Activated CD8-positive, alpha-beta memory T cell treated with anti-CD3 and anti-CD28 coated beads for 36 hours (primary cell): ENCODE measurements around the gene SEC63. TPM values are rescaled to one million over a fixed set of nuclear protein-coding genes. Genes with fewer than 3 reads are reported as not detected.

ENCODE experiments used
- CTCF ChIA-PET: fragments of 350-600 bp; sonication (Branson Sonifier 250); formaldehyde crosslinking; loops from one replicate; lab custom pipeline; 2021; ENCODE audit warnings: antibody characterized with exemption; lab: Charles Lee
- POLR2A ChIA-PET: fragments of 350-600 bp; sonication (Branson Sonifier 250); formaldehyde crosslinking; loops from one replicate; lab custom pipeline; 2021; ENCODE audit warnings: antibody characterized with exemption; lab: Charles Lee
- total RNA-seq, 2 experiments: library from RNA; stranded (reverse); gene quantifications; one replicate each; pipeline ENCODE4 v1.2.3, GENCODE V29; 2021

The SEC63 gene
- total RNA-seq, 2 experiments from 2014 or later: 80.7 to 82.6 TPM

DNA sequence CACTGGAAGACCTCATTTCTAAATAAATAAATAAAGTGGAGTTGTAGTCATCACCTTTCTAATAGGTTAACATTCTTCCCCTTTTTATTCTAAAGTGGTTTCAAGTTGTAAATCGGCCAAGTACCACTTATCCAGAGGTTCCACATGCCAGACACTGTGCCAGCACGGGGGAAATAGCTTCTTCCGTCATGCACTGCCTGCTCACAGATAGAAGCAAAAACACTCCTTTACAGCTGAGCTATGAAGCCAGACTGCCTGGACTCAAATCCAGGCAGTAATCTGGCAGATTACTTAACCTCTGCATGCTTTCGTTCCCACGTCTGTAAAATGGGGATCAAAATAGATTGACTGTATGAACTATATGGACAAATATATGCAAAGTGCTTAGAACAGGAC, 116.7 kb downstream of the SEC63 start:
- POLR2A ChIA-PET: interaction anchor here (1.0 kb wide), 1 partner anchor 17 kb away, joined by 3 read pairs; the partner anchor contains the start of gene SCML4
- CTCF ChIA-PET: interaction anchor here (0.7 kb wide), 1 partner anchor 133 kb away, joined by 3 read pairs; no protein-coding TSS in a partner anchor

DNA sequence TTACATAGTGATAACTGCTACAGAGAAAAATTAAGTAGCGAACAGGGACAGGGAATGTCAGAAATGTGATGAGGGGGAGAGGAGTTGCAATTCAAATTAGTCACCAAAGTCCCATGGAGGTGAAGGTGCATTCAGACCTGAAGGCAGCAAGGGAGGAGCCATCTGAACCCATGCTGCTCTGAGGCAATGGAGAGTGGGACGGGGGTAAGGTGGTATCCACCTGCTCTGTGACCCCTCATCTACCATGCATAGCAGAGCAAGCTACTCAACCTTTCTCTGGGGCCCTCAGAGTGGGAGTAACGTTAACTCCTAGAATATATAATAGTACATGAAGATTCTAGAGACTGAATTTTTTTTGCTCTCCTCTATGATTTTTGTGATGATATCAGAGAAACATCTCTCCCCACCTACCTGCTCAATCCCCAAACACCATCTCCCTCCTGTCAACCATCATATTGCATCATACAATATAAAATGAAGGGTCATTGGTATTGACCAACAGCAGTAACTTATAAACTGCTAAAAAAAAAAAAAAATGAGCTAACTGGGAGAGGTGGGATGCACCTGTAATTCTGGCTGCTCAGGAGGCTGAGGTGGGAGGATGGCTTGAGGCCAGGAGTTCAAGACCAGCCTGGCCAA, 117.3 kb downstream of the SEC63 start:
- CTCF ChIA-PET: interaction anchor here (0.7 kb wide), 1 partner anchor 133 kb away, joined by 3 read pairs; no protein-coding TSS in a partner anchor
- POLR2A ChIA-PET: interaction anchor here (1.0 kb wide), 1 partner anchor 17 kb away, joined by 3 read pairs; the partner anchor contains the start of gene SCML4

DNA sequence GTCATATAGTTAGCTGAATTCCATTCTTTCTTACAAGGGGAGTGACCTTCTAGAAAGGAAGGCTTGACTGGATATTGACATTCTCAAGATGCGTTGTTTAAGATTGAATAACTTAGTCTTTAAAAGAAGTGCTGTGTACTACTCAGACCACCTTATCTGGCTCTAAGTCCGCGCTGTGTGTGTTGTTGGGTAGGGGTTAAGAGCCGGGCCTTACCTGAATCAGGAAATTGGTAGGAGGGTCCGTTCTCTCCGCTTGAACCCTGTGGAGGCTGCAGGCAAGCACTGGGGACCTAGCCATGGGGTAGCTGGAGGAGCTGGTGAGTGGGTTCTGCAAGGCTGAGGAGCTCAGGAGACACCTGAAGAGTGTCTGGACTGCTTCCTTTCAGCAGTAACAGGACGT, 124.9 kb downstream of the SEC63 start:
- POLR2A ChIA-PET: no interaction called here
- CTCF ChIA-PET: interaction anchor here (1.6 kb wide), 1 partner anchor 14 kb away, joined by 4 read pairs; no protein-coding TSS in a partner anchor

DNA sequence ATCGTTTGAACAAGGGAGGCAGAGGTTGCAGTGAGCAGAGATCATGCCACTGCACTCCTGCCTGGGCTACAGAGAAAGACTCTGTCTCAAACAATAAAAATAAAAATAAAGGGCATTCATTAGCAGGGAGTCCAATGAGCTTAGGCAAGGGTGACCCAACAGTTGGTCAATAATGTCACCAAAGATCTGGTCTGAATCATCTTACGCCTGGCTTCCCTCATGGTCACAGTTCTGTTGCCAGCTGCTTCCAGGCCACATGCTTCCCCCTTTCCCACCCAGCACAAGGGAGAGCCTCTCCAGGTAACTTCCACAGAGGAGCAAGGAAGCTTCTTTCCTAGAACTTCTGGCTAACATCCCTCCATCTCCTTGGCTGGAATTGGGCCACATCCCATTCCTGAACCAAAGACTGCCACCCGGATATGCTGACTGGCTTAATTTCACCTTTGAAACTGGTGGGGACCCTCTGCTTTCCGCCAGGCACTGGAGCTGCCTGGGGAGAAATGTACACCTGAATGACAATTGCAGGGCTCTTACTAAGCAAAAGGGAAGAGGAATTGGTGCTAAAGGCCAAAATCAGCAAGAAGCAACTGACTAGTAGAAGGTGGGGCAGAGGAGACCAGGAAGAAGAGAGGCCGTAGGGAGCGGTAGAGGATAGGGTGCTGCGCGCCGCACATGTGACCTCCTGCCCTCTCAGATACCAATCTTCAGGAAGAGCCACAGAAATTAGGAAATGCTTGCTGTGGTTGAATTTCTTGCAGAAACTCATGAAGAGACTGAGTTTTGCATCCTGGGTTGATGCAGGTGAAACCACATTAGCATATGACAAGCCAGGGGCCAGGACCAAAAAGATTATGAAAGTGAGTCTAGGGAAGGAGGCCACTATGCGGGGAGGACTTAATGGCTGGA, 125.6 kb downstream of the SEC63 start:
- ChIA-PET CTCF (no interaction called here), POLR2A (no interaction called here)

DNA sequence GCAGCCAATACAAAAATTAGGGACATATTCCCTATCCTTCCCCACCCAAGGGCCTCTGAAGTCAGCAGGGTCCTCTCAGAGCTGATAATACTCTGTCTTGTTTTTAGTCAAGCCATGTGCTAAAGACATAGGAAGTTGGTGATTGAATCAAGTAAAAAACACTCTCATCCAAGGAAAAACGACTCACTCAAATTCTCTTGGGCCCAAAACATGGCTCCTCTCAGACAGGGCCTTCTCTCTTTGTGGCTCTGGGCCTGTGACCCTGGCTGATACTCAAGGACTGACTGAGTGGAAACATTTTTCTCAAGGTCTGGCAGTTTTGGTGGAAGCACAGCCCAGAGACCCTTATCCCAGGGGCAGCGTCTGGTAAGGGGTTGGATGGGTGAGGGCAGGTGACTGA, 127.9 kb downstream of the SEC63 start:
- CTCF ChIA-PET: no interaction called here
- POLR2A ChIA-PET: no interaction called here

DNA sequence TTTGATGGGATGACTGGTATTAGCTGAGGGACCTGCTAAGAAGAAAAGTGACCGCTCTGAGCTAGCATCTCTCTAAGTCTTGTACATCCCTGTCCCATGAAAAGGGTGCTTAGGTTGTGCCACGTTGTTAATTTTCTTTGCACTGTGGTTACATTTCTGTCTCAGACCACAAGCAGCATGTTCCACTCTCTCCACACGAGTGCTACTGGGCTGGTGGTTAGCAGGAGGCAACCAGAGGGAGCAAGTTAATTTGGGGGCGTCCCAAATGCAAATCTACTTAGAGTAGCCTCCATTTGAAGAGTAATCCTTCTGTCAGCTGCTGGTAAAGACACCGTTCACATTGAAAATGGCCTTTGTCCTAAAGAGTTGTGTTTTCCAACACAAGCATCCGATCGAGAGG, 130.5 kb downstream of the SEC63 start:
- POLR2A ChIA-PET: no interaction called here

DNA sequence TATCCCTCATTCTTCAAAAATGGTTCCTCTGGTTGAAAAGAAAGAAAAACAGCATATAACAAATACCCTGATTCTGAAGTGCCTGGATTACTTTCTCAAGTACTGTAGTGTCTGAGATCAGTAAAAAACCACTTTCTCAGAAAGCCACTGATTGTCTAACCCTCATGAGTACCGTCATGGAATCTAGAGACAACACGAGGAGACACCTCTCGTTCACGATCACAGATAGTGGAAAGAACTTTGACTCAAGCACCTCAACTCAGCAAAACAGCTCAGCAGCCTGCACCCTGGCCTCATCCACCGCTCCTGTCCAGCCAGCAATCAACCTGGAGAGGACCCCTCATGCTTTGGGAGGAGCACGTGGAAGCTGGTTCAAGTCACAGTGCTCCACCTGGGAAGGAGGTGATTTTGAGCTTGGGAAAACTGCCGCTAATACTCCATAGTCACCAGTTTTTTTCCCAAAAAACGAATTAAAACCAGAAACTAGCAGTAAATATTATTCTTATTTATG, 134.9 kb downstream of the SEC63 start:
- POLR2A ChIA-PET: interaction anchor here (1.6 kb wide), 1 partner anchor 93 kb away, joined by 5 read pairs; no protein-coding TSS in a partner anchor
- CTCF ChIA-PET: interaction anchor here (0.6 to 3.2 kb wide), 7 partner anchors 19 to 101 kb away, joined by 3 to 19 read pairs (median 3); no protein-coding TSS in a partner anchor

More for the DNA sequence above, 130.5 kb downstream of the SEC63 start:
- CTCF ChIA-PET: interaction anchor here (1.3 to 3.7 kb wide), 3 partner anchors 20 to 35 kb away, joined by 3 to 16 read pairs (median 3); no protein-coding TSS in a partner anchor

DNA sequence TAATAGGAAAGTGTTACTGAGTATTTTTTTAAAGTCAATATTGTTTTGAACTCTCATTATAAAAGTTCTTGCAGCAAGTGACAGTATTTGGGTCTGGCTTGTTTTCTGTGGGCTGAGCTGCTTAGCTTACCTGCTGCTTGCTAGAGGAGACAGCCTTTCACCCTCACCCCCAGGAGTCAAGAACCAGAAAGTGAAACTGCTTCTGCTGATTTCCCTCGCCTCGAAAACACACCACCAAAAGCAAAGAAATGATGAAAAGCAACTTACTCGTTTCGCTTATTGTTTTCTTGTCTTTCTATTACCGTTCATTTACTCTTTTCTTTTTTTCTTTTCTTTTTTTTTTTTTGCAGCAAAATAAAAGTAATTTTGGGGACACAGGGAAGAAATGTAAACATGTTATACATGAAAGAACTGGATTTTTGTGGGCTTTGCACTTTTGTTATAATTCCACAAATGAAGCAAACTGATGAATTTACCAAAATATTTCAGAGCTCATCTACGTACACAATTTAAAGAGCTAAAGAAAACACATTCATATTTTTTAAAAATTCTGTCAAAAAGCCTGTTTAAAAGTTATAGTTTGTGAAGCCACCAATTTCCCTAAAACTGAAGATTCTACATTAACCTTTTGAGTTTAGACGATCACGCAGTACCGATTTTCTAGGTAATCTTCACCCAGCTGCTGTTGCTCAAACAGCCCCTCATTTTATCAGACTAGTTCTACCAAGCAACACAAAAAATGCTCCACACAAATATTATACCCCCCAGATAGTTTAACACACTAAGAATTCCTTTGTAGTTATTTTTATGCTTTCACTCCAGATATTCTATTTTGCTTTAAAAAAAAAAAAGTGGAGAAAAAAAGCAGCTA, 135.6 kb downstream of the SEC63 start:
- CTCF ChIA-PET: interaction anchor here (0.6 to 3.2 kb wide), 6 partner anchors 19 to 100 kb away, joined by 3 to 19 read pairs (median 3); no protein-coding TSS in a partner anchor
- POLR2A ChIA-PET: interaction anchor here (0.7 to 1.6 kb wide), 2 partner anchors 81 to 92 kb away, joined by 4 to 5 read pairs; no protein-coding TSS in a partner anchor

DNA sequence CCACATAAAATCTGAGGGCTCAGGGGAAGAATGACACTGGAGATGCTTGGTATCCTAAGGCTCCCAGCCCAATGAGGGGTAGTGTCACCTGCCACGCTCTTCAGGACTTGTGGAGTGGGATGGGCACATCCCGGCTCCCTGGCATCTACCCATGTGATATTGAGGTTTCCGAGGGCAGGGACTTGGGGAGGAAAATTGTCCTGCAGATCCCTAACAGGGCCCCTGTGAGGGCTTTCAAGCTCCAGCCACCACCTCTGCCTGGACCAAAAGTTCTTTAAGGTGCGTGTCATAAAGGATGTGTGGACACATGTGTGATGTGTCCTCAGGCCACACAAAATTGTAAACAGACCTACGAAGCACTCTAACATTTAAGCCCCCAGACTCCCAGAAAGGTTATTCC, 136.4 kb downstream of the SEC63 start:
- POLR2A ChIA-PET: interaction anchor here (0.7 kb wide), 1 partner anchor 80 kb away, joined by 4 read pairs; no protein-coding TSS in a partner anchor
- CTCF ChIA-PET: interaction anchor here (1.4 to 3.2 kb wide), 3 partner anchors 10 to 92 kb away, joined by 3 to 19 read pairs (median 7); no protein-coding TSS in a partner anchor

DNA sequence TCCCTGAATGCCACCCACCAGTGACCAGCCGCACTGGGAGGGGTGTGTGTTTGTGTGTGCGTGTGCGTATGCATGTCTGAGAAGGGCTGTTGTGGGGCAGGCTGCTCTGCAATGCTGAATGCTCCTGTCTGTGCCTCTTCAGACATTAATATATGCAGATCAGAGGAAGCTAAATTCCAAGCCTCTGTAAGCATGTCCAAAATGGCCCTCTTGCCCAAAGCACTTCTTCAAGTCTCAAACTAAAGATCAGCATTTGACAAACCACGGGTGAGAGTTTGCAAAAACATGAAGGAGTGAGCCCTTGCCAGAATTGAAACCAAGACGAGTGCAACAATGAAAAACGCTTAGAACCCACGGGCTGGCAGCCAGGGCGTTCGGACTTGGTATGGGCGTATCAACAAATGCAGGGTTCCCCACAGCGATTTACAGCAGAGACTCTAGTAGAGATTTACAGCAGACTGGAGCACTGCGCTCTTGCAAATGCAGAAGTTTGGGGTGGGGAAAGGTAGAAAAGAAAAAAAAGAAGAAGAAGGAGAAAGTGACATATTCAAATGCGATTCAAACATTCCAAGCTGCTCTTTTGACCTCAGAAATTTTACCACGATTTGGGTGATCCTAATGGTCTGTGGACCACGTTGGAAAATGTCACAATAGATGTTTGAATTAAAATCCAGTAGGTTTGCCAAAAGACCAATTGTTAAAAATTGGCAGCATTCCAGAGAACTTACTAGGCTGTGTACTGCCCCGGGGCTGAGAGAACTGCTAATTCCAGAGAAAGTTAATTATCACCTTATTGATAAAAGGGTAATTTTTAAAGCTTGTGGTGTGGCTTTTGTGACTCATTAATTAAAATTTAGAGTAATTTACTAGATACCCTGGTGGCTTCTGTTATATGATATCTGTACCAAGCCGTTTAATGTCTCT, 137.4 kb downstream of the SEC63 start:
- POLR2A ChIA-PET: no interaction called here
- CTCF ChIA-PET: interaction anchor here (1.4 to 3.2 kb wide), 3 partner anchors 9 to 91 kb away, joined by 5 to 19 read pairs (median 7); no protein-coding TSS in a partner anchor

DNA sequence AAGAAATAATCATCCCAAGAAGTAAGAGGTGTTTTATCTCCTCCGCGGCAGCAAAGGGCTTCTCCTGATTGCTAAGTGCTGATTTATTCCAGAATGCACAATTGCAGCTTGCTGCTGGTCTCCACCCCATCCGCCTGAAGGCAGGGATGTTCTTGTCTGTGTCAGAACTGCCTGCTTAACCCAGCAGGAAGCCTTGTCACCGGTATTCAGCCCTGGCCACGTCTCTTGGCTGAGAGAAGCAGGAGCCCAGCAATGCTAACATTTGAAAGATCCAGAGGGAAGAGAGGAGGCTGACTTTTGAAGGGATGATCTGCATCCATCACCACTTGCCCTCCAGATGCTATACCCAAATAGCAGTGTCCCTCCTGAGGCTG, 138.1 kb downstream of the SEC63 start:
- POLR2A ChIA-PET: interaction anchor here (1.1 kb wide), 1 partner anchor 9 kb away, joined by 8 read pairs; no protein-coding TSS in a partner anchor
- CTCF ChIA-PET: interaction anchor here (1.4 to 2.0 kb wide), 2 partner anchors 8 to 15 kb away, joined by 5 to 7 read pairs; no protein-coding TSS in a partner anchor

DNA sequence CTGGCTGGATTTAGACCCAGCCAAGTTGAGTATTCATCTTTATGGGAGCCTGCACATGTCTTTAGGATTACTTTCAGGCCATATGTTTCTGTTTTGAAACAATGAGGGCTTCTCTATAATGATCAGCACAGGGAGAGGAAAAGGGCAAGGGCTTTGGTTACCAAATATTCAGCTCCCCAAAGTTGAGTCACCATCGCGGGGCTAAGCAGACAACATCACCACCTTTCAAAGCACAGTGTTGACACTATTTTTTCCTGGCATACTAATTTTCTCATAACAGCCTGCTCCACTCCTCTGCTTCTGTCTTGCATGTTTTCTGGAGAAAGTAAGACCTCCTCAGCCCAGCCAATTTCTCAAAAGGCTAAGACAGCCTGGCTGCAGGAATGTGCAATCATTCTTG, 138.8 kb downstream of the SEC63 start:
- ChIA-PET POLR2A (interaction anchor here (1.1 to 1.3 kb wide), 2 partner anchors 8 to 15 kb away, joined by 3 to 8 read pairs; no protein-coding TSS in a partner anchor), CTCF (interaction anchor here (0.9 to 2.5 kb wide), 3 partner anchors 14 to 32 kb away, joined by 5 read pairs; no protein-coding TSS in a partner anchor)

DNA sequence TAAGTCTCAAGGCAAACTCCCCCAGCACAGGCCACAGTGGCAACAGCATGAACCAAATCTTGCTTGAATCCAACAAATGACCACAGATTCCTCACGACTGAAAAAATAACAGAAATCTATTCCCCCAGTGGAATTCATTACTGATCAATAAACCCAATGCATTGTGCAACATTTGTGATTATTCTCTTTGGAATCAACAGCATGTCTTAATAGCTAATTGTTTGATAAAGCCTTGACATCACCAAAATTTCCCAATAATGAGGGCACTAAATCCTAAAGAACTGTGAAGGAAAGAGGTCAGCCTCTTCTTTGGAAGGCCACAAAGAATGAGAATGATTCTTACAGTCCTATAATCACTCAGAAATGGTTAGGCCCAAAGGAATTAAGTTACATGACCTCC, 139.7 kb downstream of the SEC63 start:
- ChIA-PET POLR2A (interaction anchor here (0.6 to 1.3 kb wide), 3 partner anchors 11 to 31 kb away, joined by 3 to 4 read pairs (median 3); no protein-coding TSS in a partner anchor), CTCF (interaction anchor here (0.6 to 2.5 kb wide), 6 partner anchors 13 to 1197 kb away, joined by 3 to 5 read pairs (median 4); no protein-coding TSS in a partner anchor)

DNA sequence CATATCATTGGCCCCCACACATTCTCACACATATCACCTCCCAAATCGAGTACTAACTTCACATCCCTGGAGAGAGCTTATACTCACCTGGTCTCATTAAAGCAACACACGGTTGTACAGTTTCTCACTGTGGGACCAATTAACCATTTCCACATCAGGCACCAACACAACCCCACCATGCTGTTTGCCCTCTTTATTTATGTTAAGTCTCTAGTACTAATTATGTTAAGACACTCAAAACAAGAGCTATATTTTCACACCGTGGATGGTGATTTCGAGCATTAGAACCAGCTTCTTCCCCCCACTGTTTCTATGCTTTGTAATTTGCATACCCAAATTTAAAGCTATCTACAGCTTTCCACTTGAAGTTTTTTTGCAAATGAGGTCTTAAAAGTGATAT, 140.2 kb downstream of the SEC63 start:
- POLR2A ChIA-PET: interaction anchor here (0.8 kb wide), 1 partner anchor 10 kb away, joined by 4 read pairs; no protein-coding TSS in a partner anchor

More for the DNA sequence above, 140.2 kb downstream of the SEC63 start:
- CTCF ChIA-PET: interaction anchor here (0.7 to 2.5 kb wide), 6 partner anchors 12 to 1198 kb away, joined by 3 to 6 read pairs (median 4); no protein-coding TSS in a partner anchor
